Suprapubic skin (tissue), 3 donors: ENCODE data around the gene ALOX15B.

Source experiments
- CTCF ChIP-seq, 2 donors: fragments of 200-600 bp in 1 of 2; fragments of 450-650 bp in 1 of 2; sonication (generic) in 1 of 2; IDR thresholded peaks; one replicate each; pipeline ENCODE4 v1.5.1; 2016 to 2019; ENCODE audit warnings: antibody characterized with exemption in 2 of 2, mild to moderate bottlenecking in 1 of 2, moderate library complexity in 1 of 2
- EP300 ChIP-seq: sonication (generic); formaldehyde crosslinking; IDR thresholded peaks from one replicate; pipeline ENCODE4 v1.6.1; 2017; ENCODE audit warnings: antibody characterized with exemption
- POLR2A ChIP-seq, 2 donors: fragments of 450-650 bp; IDR thresholded peaks; one replicate each; pipeline ENCODE4 v1.6.1; 2017; ENCODE audit warnings: antibody characterized with exemption in 2 of 2, mild to moderate bottlenecking in 2 of 2, moderate library complexity in 2 of 2

DNA sequence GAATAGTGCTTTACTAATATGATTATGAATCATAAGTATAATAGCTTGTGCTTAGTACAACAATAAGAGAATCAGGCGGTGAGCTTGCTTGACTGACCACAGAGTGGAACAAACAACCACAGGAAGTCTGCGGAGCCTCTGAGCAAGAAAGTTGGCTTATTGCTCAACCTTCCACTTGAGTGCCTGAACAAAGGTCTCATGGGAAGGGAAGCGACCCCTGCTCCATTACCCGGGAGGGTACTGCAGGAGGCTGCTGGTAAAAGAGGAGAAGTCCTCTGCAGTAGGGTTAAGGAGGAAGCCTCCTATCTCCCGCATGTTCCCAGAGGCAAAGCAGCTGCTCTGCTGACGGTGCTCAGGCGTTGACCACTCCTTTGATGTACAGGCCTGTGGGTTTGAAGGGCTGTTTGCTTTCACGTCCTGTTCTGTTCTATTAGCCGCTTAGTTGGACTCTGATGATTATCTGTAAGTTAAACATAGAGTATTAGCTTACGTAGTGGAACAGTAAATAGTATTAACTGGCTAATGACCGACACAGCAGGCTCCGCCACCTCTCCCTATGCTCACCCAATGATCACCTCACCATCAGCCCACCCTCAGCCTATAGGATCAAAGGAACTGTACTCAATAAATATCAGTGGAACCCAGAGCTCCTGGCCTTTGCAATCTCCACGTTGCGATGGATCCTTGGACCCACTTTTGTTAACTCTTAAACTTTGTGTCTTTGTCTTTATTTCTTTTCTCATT is 17.5 kb downstream of the ALOX15B start:
- TF ChIP-seq CTCF (IDR thresholded peaks at IDR 0.05) (no peak), POLR2A (IDR thresholded peaks at IDR 0.05) (no peak), EP300 (no peak)
